ENCODE measurements around the gene SND1.

SND1 gene

DNA sequence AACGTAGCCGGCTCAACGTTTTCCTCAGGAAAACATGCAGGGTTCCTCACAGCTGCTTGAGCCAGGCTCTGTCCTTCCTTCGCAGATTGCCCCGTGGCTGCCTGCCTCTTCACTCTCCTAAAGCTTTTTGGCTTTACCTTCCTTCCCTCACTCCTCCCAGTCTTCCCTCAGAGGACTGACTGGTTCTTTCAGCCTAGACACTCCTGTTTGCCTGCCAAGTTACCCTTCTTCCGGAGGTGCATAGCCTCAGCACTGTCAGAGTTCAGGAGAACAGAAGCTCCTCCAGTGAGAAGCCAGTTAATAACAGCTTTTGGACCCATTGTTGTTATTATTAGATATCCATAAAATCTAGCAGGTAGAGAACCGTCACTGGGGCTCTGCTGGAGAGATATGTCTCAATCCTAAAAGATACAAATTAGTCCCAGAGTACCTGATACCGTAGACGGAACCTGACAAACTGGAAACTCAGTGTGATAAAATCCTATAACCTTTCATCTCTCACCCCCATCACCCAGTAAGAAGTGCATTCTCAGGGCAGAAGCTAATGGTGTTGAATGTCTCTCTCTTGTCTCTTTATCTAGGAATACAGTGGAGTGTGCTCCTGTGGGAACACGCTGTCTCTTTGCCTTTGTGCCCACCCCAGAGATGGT lies 79.6 kb downstream of the SND1 start:
- DNase-seq (ENCODE audit: low read depth), result no peak

DNA sequence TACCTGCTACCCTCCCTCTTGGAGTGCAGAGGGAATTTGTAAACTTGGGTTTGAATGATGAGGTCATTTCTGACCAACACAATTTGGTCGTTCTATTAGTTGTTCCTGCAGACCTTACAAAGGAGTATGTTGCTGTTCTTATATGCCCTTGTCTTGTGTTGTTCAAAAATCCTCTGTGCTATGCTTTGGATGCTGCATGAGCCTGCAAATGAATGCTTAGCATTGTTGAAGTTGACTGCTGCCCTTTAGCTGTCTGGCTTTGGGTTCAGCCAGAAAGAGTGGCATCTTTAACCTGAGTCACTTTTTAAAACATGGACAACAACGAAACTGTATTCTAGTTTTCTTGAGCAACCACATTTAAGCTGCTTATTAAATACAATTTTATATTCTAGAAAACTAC lies 80.3 kb downstream of the SND1 start:
- no peak for DNase-seq (ENCODE audit: low read depth)

DNA sequence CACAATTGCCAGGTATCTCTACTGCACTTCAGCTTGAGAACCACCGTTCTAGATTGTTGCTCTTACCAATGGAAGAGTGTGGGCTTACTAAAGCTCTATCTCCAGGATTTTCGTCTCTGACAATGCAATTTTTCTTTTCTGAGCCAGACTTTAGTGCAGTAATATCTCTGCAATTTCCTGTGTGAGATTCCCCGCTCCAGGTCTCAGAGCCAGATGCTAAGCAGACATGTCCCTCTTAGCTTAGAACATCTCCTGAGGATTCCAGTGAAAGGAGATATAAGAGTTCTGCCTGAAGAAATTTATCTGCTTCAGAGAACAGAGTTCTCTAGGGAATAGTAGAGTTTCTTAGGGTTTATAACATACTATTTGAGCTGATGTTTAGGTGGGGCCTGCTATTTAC lies 82.0 kb downstream of the SND1 start:
- no peak for DNase-seq (ENCODE audit: low read depth)

DNA sequence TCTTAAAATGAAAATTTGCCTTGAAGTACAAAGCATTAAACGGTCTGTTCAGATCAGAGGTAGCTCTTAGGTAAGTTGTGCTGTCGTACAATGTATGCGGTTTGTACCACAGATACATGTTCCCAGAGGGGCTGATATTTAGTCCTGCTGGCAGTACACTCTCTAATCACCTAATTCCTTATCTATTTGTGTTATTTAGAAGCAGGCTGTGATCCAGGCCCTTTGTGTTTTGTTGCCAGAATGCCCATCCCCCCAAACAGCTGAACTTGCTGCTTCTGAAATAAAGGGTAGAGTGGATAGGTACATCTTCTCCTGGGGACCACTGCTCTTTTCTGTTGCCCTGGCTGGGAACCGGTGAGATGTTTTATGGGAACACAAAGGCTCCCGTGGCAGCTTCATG lies 84.5 kb downstream of the SND1 start:
- no peak for DNase-seq (ENCODE audit: low read depth)

DNA sequence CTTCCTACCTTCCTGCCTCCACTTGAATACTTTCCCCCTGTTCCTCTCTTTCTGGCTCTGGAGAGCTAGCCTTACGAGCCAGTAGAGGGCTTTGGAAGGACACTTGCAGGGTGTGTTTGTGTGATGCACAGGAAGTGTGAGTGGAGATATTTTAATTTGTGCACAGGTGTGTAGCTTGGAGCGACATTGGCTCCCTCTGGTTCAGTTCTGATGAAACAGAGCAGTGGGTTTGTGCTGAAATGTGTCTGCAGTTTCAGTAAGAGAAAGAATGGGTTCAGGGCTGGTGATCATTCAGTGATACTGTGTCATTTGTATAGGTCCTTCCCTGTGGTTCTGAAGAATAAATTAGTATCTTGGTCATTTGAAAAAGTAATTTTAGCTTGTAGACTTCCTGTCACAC lies 86.9 kb downstream of the SND1 start:
- DNase-seq (ENCODE audit: low read depth), result no peak

DNA sequence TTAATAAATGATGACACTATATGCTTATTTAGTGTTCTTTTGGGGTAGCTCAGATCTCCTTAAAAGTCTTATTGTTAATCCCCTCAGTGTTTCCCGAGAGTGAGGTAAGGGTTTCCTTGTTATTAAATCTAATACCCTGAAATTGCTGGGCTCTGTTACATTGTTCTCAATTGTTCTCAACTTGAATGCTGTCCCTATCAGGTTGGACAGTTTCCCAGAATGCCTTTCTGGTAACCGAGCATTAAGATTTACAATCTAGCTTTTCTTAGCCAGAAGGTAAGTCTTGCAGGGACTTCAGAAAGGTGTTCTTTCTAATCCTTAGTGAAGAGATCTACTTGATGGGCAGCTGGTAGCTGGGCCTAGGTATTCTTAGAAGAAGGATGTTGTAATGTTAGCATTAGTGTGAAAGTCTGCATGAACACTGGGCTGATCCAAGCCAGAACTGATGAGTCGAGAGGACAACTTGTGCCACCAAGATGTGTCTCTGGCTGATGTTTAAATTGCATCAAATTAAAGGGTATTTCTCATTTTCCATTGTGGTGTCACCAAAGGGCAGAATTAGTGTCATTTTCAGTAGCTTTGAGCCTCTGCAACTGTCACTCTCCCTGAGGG lies 89.9 kb downstream of the SND1 start:
- no peak for DNase-seq (ENCODE audit: low read depth)

DNA sequence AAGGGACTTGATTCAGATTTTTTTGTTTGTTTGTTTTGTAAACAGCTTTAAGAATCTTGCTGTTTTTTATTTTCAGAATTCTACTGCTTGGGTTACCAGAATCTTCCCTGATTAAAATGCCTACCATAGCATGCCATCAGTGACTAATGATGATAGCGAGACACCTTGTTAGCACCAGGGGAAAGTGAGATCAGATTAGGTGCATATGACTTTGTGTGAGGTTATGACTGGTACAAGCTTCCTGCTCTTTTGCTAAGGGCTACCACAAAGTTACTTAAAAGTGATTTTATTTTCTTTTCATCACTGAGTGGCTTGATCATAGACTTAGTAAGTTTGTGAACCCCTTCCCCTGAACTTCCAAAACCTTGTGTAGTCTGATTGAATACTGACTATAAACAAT lies 93.5 kb downstream of the SND1 start:
- DNase-seq (ENCODE audit: low read depth), result no peak

DNA sequence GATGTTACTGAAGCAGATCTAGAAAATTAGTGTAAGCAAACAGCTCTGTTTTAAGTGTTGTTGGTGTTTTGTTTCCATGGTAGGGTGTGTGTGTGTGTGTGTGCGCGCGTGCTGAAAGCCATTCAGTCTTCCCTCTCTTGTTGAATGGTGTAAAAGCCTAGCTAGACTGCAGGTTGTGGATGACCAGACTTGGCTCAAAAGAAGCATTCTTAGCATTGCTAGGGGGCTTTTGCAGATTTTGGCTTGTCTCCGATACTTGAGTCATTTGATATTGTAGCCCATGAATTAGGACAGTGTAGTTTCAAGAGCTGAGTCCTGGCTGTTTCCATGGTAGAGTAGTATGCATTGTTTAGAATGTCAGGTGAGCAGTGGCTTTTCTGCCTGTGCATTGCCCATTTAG lies 99.1 kb downstream of the SND1 start:
- no peak for DNase-seq (ENCODE audit: low read depth)

DNA sequence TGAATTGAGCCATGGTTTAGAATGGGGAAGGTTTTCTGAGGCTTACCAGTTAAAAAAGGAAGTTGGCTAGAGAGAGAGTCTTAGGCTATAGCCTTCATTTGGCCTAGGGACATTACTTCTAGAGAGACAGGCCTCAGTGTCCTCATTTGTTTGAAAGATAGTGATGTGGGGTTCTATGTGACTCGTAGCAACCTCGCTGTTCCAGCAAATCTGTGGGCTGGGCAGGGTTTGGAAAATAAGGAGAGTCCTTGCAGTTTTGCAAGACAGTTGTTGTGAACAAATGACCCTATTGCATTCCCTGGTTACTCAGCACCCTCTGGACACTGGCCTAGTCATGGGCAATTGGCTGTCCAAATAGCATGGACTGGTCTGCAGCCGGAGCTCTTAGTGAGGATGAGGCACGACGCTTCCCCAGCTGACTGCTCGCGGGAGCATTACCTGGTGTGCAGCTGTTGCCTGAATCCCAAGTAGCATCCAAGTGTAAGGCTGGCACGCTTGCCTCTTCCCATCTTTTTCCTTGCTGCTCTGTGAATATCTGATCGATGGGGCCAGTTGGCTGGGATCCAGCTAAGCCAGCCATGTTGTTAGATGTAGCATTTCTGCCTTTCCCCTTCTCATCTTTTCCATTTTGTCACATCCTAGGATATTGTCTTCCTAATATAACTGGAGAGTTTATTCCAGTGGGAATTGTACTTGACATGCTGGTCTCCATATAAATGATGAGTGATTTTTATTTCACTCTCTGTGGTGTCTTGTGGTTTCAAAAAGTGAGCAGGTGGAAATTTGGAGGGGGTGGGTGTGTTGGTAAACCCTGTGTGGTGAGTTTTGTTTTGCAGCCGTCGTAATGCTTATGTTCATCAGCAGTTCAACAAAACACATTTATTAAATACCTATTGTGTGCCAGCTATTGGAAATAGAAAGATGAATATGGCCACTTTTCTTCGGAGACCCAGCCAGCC lies 99.8 kb downstream of the SND1 start:
- no peak for DNase-seq (ENCODE audit: low read depth)

DNA sequence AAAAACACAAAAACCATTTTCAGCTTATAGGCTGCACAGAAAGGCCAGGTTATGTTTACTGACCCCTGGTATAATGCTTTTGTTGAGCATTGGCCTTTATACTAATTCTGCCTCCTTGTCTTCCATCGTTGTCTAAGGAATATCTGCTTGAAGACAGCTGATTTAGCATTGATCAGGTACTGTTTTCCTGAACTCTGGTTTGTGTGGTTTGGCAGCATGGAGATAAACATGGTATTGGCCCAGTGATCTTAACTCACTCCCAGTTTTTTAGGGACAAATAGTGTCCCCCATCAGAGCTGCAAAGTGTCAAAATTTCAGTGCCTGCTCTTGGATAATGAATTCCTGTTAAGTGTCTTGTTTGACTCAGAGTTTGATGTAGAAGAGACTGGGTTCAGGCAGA lies 100.8 kb downstream of the SND1 start:
- DNase-seq (ENCODE audit: low read depth), result no peak

DNA sequence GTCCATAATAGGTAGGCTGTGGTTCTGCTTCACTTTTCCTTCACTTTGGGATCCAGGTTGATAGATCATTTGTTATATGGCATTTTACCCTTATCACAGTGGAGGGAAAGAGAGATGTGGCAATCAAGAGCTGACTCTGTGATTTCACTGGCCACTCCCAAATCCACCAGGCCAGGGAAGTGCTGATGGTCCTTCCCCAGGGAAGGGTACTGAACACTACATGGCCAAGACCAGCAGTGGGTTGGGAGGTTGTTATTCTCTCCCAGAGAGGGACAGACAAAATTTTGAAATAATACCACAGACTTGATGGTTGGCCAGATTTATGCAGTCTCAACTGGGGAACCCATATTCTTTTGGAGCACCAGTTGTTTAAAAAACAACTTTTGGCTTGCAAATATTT lies 102.5 kb downstream of the SND1 start:
- DNase-seq (ENCODE audit: low read depth), result no peak

DNA sequence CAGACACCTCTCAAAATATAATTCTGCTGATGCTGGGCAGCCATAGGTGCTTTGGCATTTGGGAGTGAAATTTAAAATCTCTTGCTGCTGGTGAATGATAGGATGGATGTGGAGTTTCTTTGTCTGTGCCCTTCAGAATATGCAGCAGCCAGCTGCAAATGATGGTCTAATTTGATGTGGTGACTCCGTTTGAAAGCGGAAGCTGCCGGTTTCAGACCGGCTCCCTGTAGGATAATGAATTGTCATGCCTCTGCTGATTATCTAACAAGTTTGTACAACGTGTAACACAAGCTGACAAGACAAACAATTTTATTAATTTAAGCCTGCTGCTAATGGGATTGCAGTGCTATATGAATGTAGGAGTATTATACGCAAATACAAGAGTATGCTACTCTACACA lies 103.5 kb downstream of the SND1 start:
- DNase-seq (ENCODE audit: low read depth), result no peak

DNA sequence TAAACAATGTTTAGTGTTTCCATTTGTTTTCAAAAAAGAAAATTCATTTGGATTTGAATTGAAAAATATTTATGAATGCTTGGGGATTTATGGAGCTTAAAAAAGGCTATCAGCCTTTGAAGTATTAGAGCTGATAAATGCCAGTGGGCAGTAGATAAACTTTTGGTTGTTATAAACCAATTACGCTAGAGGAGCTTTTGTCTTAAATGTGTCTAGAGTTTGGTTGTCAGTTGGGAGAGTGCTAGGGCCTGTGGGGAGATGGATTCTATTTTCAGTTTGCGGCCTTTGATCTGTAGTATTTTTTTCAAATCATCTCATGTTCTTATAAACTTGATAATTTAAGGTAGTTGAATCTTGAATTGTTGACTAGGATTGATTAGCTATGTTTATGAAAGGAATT lies 104.0 kb downstream of the SND1 start:
- DNase-seq (ENCODE audit: low read depth), result no peak

DNA sequence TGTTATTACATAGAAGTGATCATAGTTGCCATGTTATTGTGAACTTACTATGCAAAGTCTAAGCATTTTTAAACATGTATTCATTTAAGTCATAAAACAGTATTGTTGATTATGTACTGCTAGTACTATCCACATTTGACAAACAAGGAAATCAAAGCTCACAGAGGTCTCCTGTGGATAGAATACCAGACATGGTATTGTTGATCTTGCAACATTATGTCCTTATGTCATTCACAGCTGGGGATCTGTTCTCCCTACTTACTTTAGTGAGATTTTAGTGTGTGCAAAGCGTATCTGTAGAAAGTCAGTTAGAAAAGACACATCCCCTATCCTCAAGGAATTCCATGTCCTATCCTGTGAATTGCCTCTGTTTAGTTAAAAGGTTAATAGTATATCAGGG lies 106.1 kb downstream of the SND1 start:
- DNase-seq (ENCODE audit: low read depth), result no peak

DNA sequence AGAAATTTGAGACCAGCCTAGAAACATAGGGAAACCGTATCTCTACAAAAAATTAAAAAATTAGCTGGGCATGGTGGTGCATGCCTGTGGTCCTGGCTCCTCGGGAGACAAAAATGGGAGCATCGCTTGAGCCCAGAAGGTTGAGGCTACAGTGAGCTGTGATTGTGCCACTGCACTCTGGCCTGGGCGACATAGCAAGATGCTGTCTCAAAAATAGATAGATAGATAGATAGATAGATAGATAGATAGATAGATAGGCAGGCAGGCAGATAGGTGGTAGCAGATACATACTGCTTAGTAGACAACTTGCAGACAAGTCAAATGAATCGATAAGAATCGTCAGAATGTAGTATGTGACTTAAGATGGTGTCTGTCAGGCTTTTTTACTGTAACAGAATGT lies 106.9 kb downstream of the SND1 start:
- DNase-seq (ENCODE audit: low read depth), result no peak

DNA sequence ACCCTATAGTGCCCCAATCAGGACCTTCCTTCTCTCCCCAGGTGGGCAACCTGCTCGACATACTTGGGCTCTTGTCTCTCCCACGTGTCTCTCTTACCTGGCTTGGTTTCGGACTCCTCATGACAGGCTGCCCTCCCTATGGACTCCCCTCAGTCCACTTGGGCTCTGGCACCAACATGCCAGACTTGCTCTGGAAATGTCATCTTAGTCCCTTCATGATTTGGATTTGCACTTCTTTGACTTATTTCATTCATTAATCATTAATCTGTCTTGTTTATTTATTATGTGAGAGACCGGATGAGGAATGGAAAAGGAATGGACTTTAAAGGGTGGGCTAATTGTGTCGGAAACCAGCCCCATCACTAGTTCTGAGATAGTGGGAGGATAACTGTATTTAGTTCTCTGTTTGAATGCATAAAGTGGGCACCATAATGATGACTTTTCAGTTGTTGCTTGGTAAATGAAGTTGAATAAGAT lies 108.0 kb downstream of the SND1 start:
- no peak for DNase-seq (ENCODE audit: low read depth)

DNA sequence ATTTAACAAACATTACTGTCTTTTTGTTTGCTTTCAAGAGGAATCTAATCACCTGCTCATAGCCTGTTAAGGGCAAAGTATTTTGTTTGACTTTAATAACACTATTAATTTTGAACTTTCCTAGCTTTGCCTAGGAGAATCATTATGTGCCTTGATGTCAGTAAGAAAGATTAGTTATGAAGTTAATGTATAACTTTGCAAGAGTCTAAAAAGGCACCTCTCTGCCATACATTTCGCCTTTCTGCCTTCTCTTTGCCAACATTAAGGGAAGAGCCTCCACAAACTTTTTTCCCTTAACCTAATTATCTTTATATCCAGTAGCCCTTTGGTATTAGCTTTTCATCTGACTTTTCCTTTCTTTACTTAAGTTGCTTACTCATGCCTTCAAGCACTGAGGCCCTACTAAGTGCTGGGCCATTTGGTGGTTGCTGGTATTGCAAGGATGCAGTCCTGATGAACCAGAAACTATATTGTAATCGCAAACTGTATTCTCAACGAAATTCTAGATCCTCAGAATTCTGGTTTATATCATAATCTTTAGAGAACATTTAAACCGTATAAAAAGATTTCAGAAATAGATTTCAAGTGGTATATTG lies 108.5 kb downstream of the SND1 start:
- no peak for DNase-seq (ENCODE audit: low read depth)

DNA sequence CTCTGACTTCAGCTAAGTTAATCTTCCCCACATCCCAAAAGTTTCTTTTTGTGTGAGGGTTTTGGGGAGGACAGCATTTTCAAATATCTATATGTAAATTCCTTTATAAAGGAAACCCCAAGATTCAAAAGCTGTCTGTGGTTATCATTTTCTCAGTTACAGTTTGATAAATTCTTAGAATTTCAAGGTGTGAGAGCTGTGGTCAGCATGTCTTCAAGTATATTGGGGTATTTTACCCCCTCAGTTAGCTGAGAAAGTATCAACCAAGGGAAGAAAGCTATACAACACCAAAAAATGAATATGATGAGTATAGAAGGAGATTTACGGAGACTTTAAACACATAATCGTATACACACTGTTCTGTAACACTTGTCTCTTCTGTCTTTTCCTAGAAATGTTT lies 109.2 kb downstream of the SND1 start:
- DNase-seq (ENCODE audit: low read depth), result no peak

DNA sequence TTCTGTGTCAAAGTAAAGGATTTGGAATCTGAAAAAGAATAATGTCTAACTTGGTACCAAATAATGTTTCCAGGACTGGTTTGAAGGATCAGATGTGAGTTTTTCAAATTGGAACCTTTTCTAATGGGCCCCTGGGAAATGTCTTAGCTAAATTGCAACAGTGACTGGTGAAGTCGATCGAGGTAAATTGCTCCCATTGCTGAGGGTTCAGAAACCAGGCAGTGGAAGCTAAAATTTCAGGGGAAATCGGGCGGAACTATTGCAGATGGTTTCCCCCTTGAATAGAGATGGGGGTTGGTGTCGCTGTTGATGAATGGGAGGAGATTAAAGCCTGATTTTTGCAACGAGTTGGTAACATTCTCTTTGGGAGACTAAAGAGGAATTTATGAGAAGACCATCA lies 112.7 kb downstream of the SND1 start:
- DNase-seq (ENCODE audit: low read depth), result no peak

DNA sequence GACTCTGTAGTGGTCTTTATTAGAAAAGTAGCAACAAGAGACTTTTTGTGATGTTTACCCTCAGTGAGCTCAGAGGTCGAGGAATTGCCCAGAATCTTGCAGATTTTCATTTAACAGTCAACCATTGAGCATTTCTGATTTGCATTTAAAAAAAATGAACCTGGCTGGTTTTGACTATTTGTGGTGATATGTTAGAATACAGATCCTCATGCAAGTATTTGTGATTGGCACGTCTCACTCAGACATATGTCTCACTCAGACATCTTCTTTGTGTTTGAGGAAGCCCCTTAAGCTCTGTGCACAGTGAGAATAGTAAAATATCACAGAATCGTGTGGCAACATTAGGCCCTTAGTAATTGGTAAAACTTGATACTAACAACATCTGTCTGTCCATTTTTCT lies 113.2 kb downstream of the SND1 start:
- DNase-seq (ENCODE audit: low read depth), result no peak

DNA sequence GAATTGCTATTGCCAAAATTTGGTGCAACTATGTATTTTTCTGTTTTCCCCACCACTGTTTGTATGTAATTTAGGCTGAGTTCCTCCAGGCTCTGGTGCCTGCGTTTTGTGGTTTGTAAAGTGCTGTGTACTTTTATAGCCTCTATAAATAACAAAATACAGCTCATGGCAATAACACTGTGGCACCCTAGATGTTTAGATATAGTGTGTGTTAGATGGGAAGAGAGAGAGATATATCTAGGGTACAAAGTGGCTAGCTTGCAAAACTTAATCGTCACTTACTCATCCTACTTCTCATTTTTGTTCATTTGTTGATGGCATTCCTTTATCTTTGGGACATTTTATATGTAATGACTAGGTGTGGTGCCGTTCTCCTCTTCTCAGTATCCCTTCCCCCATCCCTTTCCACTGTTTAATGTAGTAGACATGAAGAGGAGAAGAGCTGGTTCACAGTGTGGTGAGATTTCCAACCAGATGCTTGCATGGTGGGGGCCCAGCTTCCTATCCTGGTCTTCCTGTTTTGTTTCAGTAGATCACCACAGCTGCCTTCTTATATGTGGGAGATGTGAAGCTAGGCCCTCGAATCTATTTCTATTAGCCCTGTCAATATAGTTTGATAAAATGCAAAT lies 115.0 kb downstream of the SND1 start:
- DNase-seq (ENCODE audit: low read depth), result no peak

DNA sequence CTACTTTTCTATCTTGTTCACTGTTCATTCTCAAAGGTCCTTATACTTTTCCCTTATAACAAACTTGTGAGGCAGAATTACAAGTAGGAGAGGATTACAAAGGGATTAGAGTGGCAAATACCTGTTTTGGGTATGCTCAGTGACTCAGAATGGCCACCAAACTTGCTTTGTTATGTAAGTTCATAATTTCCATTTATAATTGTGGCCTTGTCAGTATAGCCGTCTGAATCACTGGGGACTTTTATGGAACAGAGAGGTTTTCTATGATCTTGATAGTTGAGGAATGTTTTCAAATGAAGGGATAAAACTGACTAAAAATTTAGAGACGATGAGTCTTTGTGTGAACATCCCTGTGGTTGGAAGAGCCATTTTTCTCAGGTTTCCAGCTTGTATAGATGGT lies 116.2 kb downstream of the SND1 start:
- no peak for DNase-seq (ENCODE audit: low read depth)
